Duodenal mucosa (tissue), 2 donors: ENCODE results near the gene SRSF6.
A peak's percentile ranks its signal among the peaks of the same experiment; 100 is the strongest.

ENCODE experiments used
- H3K27ac ChIP-seq: one replicate; pipeline ENCODE4 v1.7.0; 2013; ENCODE audit warnings: low read depth, low read length
- H3K27me3 ChIP-seq, 2 donors: one replicate each; pipeline ENCODE4 v1.7.0; 2013; ENCODE audit warnings: low read length in 2 of 2, control low read depth in 1 of 2; ENCODE audit not compliant: insufficient read depth in 2 of 2, control insufficient read depth in 1 of 2
- H3K36me3 ChIP-seq, 2 donors: one replicate each; pipeline ENCODE4 v1.7.0; 2013; ENCODE audit warnings: low read length in 2 of 2, control low read depth in 1 of 2; ENCODE audit not compliant: insufficient read depth in 2 of 2, control insufficient read depth in 1 of 2
- H3K4me1 ChIP-seq, 2 donors: one replicate each; pipeline ENCODE4 v1.7.0; 2013; ENCODE audit warnings: low read length in 2 of 2, control low read depth in 1 of 2; ENCODE audit not compliant: insufficient read depth in 2 of 2, control insufficient read depth in 1 of 2
- H3K4me3 ChIP-seq, 2 donors: one replicate each; pipeline ENCODE4 v1.7.0; 2013; ENCODE audit warnings: low read length in 2 of 2, low read depth in 1 of 2
- H3K9ac ChIP-seq, 2 donors: one replicate each; pipeline ENCODE4 v1.7.0; 2013; ENCODE audit warnings: low read length in 2 of 2, low read depth in 1 of 2
- H3K9me3 ChIP-seq, 2 donors: one replicate each; pipeline ENCODE4 v1.7.0; 2013; ENCODE audit warnings: low read length in 2 of 2, control low read depth in 1 of 2; ENCODE audit not compliant: control insufficient read depth in 1 of 2

The SRSF6 gene

GRCh38 chr20:43511879-43512278 lies 54.2 kb downstream of the SRSF6 start:
- Histone ChIP-seq H3K4me1 (peaks cover 5 to 14% of the 10 kb centered on the region in 2 donors), H3K9me3 (no peaks in the 10 kb centered on the region), H3K9ac (no peak overlapping the region), H3K36me3 (no peaks in the 10 kb centered on the region), H3K4me3 (no peak overlapping the region), H3K27me3 (peaks cover 4 to 14% of the 10 kb centered on the region in 2 donors), H3K27ac (no peak overlapping the region)

- peak overlapping the region; percentile 57 to 62 for H3K4me3 ChIP-seq
- H3K9me3 ChIP-seq: no peaks in the 10 kb centered on the region
- no peak overlapping the region for H3K27ac ChIP-seq
- H3K4me1 ChIP-seq: peaks cover 5 to 14% of the 10 kb centered on the region in 2 donors
- peaks cover 0 to 3% of the 10 kb centered on the region in 2 donors for H3K27me3 ChIP-seq
- peak overlapping the region; percentile 21 to 48 for H3K9ac ChIP-seq
- no peaks in the 10 kb centered on the region for H3K36me3 ChIP-seq
Observed at GRCh38 chr20:43513372-43513930, 55.8 kb downstream of the SRSF6 start.
